OCI-LY7 (cell line): ENCODE data around the gene FHIT.

ENCODE experiments used
- EZH2phosphoT487 ChIP-seq: fragments of 200-600 bp; sonication (generic); IDR thresholded peaks from 2 replicates; pipeline ENCODE4 v1.6.1; 2018; ENCODE audit warnings: low read depth, borderline replicate concordance, mild to moderate bottlenecking, mixed run types, antibody characterized with exemption, low read length, moderate library complexity, mixed read lengths
- TF ChIP-seq, protein P1 (sequence below): fragments of 200-600 bp; sonication (generic); conservative IDR thresholded peaks from 2 replicates; pipeline ENCODE4 v1.5.1; 2014; ENCODE audit warnings: mild to moderate bottlenecking, antibody characterized with exemption, low read length, moderate library complexity, mixed read lengths

- TF ChIP-seq, protein P1, sequence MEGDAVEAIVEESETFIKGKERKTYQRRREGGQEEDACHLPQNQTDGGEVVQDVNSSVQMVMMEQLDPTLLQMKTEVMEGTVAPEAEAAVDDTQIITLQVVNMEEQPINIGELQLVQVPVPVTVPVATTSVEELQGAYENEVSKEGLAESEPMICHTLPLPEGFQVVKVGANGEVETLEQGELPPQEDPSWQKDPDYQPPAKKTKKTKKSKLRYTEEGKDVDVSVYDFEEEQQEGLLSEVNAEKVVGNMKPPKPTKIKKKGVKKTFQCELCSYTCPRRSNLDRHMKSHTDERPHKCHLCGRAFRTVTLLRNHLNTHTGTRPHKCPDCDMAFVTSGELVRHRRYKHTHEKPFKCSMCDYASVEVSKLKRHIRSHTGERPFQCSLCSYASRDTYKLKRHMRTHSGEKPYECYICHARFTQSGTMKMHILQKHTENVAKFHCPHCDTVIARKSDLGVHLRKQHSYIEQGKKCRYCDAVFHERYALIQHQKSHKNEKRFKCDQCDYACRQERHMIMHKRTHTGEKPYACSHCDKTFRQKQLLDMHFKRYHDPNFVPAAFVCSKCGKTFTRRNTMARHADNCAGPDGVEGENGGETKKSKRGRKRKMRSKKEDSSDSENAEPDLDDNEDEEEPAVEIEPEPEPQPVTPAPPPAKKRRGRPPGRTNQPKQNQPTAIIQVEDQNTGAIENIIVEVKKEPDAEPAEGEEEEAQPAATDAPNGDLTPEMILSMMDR: no peak
- no peak for TF ChIP-seq EZH2phosphoT487
These were observed 242.9 kb downstream of the FHIT start for GRCh38 chr3:61008153-61008997.
